Measurements from ENCODE around the gene NT5E.

- TF ChIP-seq POLR2A (IDR thresholded peaks at IDR 0.05; ENCODE audit: low read length) (no peak), GATA1 (IDR thresholded peaks at IDR 0.05; ENCODE audit: low read depth, low read length) (no peak)
These were observed 32.5 kb downstream of the NT5E start for GRCh38 chr6:85482206-85482904.

All from erythroblast (primary cell).